ENCODE measurements around the gene CCND3. TPM values are rescaled to one million over a fixed set of nuclear protein-coding genes. Genes with fewer than 3 reads are reported as not detected.

The CCND3 gene
- total RNA-seq, 1 experiment from 2014 or later = 26.9 TPM

DNA sequence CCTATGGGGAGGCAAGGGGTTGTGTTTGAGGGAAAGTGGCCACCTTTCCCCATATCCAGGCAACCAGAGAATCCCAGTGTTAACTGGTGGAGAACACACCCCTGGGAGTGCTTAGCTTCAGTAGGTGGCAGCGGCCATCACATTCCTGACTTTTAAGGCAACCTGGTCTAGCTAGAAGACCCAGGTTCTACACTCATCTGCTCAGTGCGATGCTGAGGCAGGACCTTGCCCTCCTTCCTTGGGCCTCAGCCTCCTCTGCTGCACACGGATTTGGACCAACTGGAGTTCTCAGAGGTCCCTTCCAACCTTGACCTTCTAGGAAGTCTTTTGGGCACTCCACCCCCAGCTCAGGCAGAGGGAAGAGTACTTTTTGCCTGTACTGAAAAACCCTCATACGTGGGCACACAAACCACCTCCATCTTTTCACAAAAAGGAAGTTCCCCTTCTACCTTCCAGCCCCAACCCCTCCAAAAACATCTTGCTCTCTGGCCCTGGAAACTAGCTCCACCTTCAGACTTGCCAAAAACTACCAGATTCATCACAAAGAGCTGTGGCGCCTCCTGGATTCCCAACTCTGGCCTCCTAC, 2.9 kb downstream of the CCND3 start:
- Histone ChIP-seq H3K27me3 (replicated peaks; ENCODE audit: control insufficient read depth, insufficient read depth, low read length) (no peaks in the 10 kb centered on the region), H3K4me1 (peaks cover 33% of the 10 kb centered on the region), H3K4me3 (ENCODE audit: low read depth, low read length) (no peak overlapping the region), H3K9me3 (no peaks in the 10 kb centered on the region), H3K36me3 (ENCODE audit: control insufficient read depth, insufficient read depth, low read length) (peaks cover 3% of the 10 kb centered on the region)
- ChIA-PET CTCF (interaction anchor here (0.9 to 4.0 kb wide), 3 partner anchors 18 to 152 kb away, joined by 3 to 18 read pairs (median 8); partner anchors contain the start of genes BYSL and MED20), POLR2A (interaction anchor here (0.6 to 1.3 kb wide), 3 partner anchors 18 to 106 kb away, joined by 3 to 5 read pairs (median 5); partner anchors contain the start of genes BYSL and MED20)
- Mint-ChIP-seq H3K4me1 (ENCODE audit: low read depth, unreplicated experiment) (peaks cover 17% of the 10 kb centered on the region), H3K27ac (ENCODE audit: unreplicated experiment) (peak overlapping the region; percentile 86), H3K27me3 (ENCODE audit: insufficient read depth, unreplicated experiment) (no peaks in the 10 kb centered on the region), H3K4me3 (ENCODE audit: unreplicated experiment) (no peak overlapping the region), H3K9me3 (ENCODE audit: unreplicated experiment) (no peaks in the 10 kb centered on the region), H3K36me3 (ENCODE audit: insufficient read depth, unreplicated experiment) (peaks cover 37% of the 10 kb centered on the region)
- TF ChIP-seq, protein P1, sequence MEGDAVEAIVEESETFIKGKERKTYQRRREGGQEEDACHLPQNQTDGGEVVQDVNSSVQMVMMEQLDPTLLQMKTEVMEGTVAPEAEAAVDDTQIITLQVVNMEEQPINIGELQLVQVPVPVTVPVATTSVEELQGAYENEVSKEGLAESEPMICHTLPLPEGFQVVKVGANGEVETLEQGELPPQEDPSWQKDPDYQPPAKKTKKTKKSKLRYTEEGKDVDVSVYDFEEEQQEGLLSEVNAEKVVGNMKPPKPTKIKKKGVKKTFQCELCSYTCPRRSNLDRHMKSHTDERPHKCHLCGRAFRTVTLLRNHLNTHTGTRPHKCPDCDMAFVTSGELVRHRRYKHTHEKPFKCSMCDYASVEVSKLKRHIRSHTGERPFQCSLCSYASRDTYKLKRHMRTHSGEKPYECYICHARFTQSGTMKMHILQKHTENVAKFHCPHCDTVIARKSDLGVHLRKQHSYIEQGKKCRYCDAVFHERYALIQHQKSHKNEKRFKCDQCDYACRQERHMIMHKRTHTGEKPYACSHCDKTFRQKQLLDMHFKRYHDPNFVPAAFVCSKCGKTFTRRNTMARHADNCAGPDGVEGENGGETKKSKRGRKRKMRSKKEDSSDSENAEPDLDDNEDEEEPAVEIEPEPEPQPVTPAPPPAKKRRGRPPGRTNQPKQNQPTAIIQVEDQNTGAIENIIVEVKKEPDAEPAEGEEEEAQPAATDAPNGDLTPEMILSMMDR (IDR thresholded peaks at IDR 0.05; ENCODE audit: insufficient read depth in 1 of 2, low read depth in 1 of 2, low read length in 1 of 2, severe bottlenecking in 1 of 2, unreplicated experiment in 1 of 2) = no peak
- BruUV-seq (replicated peaks) = no TSS peak
- DNase-seq = no peak
- intact Hi-C loops (cut with micrococcal nuclease; ENCODE audit: unreplicated experiment) = loop anchor here (5.0 kb wide), 1 partner anchor 136 kb away; no protein-coding TSS in a partner anchor

DNA sequence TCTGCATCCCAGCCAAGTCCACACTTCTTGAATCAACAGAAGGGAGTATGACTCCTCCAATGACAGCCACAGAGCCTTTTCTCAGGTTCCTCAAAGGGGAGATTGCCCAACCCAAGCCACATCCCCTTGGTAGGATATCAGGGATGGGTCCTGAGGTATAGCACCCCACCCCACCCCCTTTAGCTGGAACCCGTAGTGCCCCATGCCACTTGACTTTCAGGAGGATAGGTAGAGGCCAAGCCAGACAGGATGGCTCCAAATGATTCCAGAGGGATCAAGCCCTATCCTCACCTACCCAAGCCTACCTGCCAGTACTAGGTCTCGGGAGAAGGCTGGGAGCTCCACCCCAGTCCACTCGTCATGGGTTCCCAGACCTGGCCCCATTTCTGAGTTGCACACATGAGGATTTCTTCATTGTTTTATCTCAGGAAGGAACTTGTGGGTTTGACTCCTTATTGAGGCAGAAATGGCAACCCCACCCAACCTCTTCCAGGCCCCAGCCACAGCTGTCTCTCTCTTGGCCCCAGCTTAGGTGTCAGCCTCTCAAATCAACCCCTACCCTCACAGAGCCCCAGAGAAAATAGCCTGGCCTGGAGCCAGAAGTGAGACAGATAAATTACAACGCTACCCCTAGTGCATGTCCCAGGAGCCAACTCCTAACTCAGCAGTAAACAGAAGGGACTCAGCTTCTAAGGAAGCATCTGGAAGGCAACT, 3.6 kb downstream of the CCND3 start:
- peaks cover 33% of the 10 kb centered on the region for H3K4me1 ChIP-seq
- H3K4me3 Mint-ChIP-seq (ENCODE audit: unreplicated experiment) = no peak overlapping the region

DNA sequence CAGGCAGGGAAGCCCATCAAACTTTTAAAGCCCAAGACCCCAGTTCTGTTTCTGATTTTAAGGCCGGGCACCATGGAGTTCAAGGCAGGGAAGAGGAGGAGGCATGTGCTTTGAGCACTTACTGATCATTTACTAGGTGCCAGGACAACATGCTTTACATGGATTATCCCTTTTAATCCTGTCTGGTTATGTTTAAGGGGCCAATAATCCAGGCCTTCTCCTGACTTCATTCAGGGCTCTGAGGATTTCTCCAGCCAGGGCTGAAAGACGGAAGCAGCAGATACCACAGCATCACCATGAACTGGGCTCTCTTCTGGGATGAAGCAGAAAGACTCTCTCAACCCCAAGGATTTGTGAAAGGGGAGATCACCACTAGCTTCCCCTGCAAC, 4.1 kb downstream of the CCND3 start:
- Histone ChIP-seq H3K36me3 (ENCODE audit: control insufficient read depth, insufficient read depth, low read length) (peaks cover 3% of the 10 kb centered on the region), H3K4me1 (peaks cover 33% of the 10 kb centered on the region), H3K9me3 (no peaks in the 10 kb centered on the region), H3K27me3 (replicated peaks; ENCODE audit: control insufficient read depth, insufficient read depth, low read length) (no peaks in the 10 kb centered on the region), H3K4me3 (ENCODE audit: low read depth, low read length) (no peak overlapping the region)
- peaks cover 17% of the 10 kb centered on the region for H3K4me1 Mint-ChIP-seq (ENCODE audit: low read depth, unreplicated experiment)
- DNase-seq = no peak
- no peaks in the 10 kb centered on the region for H3K27me3 Mint-ChIP-seq (ENCODE audit: insufficient read depth, unreplicated experiment)
- no peak overlapping the region for H3K27ac Mint-ChIP-seq (ENCODE audit: unreplicated experiment)
- H3K9me3 Mint-ChIP-seq (ENCODE audit: unreplicated experiment) = no peaks in the 10 kb centered on the region
- POLR2A ChIA-PET = no interaction called here
- CTCF ChIA-PET = no interaction called here
- BruUV-seq (replicated peaks) = no TSS peak
- peaks cover 46% of the 10 kb centered on the region for H3K36me3 Mint-ChIP-seq (ENCODE audit: insufficient read depth, unreplicated experiment)
- H3K4me3 Mint-ChIP-seq (ENCODE audit: unreplicated experiment) = no peak overlapping the region
- TF ChIP-seq, protein P1 (IDR thresholded peaks at IDR 0.05; ENCODE audit: insufficient read depth in 1 of 2, low read depth in 1 of 2, low read length in 1 of 2, severe bottlenecking in 1 of 2, unreplicated experiment in 1 of 2) = no peak
- intact Hi-C loops (cut with micrococcal nuclease; ENCODE audit: unreplicated experiment) = loop anchor here (5.0 kb wide), 1 partner anchor 135 kb away; no protein-coding TSS in a partner anchor

More for the DNA sequence above, 3.6 kb downstream of the CCND3 start:
- BruUV-seq (replicated peaks) = no TSS peak
- intact Hi-C loops (cut with micrococcal nuclease; ENCODE audit: unreplicated experiment) = loop anchor here (5.0 kb wide), 1 partner anchor 136 kb away; no protein-coding TSS in a partner anchor
- H3K9me3 ChIP-seq = no peaks in the 10 kb centered on the region
- POLR2A ChIA-PET = interaction anchor here (0.6 kb wide), 1 partner anchor 42 kb away, joined by 5 read pairs; no protein-coding TSS in a partner anchor
- Mint-ChIP-seq H3K4me1 (ENCODE audit: low read depth, unreplicated experiment) (peaks cover 17% of the 10 kb centered on the region), H3K36me3 (ENCODE audit: insufficient read depth, unreplicated experiment) (peaks cover 41% of the 10 kb centered on the region), H3K9me3 (ENCODE audit: unreplicated experiment) (no peaks in the 10 kb centered on the region), H3K27me3 (ENCODE audit: insufficient read depth, unreplicated experiment) (no peaks in the 10 kb centered on the region), H3K27ac (ENCODE audit: unreplicated experiment) (no peak overlapping the region)
- no peak overlapping the region for H3K4me3 ChIP-seq (ENCODE audit: low read depth, low read length)
- H3K27me3 ChIP-seq (replicated peaks; ENCODE audit: control insufficient read depth, insufficient read depth, low read length) = no peaks in the 10 kb centered on the region
- H3K36me3 ChIP-seq (ENCODE audit: control insufficient read depth, insufficient read depth, low read length) = peaks cover 3% of the 10 kb centered on the region
- CTCF ChIA-PET = no interaction called here
- no peak for DNase-seq
- TF ChIP-seq, protein P1 (IDR thresholded peaks at IDR 0.05; ENCODE audit: insufficient read depth in 1 of 2, low read depth in 1 of 2, low read length in 1 of 2, severe bottlenecking in 1 of 2, unreplicated experiment in 1 of 2) = no peak
